ENCODE results near the gene ENTHD1. TPM values are rescaled to one million over a fixed set of nuclear protein-coding genes. Genes with fewer than 3 reads are reported as not detected.

Gene ENTHD1
- not detected for total RNA-seq
- under 1 TPM in 1 of 2 donors, not detected in 1; 0.02 TPM for polyA plus RNA-seq

- H3K4me3 ChIP-seq = no peak within 1 kb of the TSS
- no peak within 1 kb of the TSS for H3K27ac ChIP-seq
- FAIRE-seq (no peak), DNase-seq (no peak), ATAC-seq (no peak)
- TF ChIP-seq CTCF (IDR thresholded peaks at IDR 0.05) = no peak
- no peaks in the 10 kb centered on the region for H3K27me3 ChIP-seq
- H3K36me3 ChIP-seq = no peaks in the 10 kb centered on the region
- H3K4me1 ChIP-seq = no peaks in the 10 kb centered on the region
- intact Hi-C loops (cut with DNase I) = no loop called here
- 64 to 78% methylated on average over 20 of the region's 20 CpGs for WGBS, 2 donors
- H3K9me3 ChIP-seq = no peaks in the 10 kb centered on the region
These were observed at the start of gene ENTHD1 for GRCh38 chr22:39893526-39893925. ENTHD1 (minus strand) TSS chr22:39893760; CDS start chr22:39887748, 6,012 bp downstream.

- peak in 1 of 4 donors; percentile 26 for ATAC-seq
- H3K27me3 ChIP-seq = no peaks in the 10 kb centered on the region
- H3K9me3 ChIP-seq = no peaks in the 10 kb centered on the region
- H3K36me3 ChIP-seq = no peaks in the 10 kb centered on the region
- no peak for FAIRE-seq
- H3K4me1 ChIP-seq = no peaks in the 10 kb centered on the region
- DNase-seq = no peak
- no peak for TF ChIP-seq CTCF (IDR thresholded peaks at IDR 0.05)
- WGBS, 2 donors = 79 to 83% methylated on average over 5 of the region's 5 CpGs
- H3K27ac ChIP-seq = no peak overlapping the region
- intact Hi-C loops (cut with DNase I) = no loop called here
- H3K4me3 ChIP-seq = no peak overlapping the region
These were observed 49.8 kb upstream of the ENTHD1 start for GRCh38 chr22:39943337-39943736.

GRCh38 chr22:39942439-39943230, 49.1 kb upstream of the ENTHD1 start:
- no peaks in the 10 kb centered on the region for H3K4me1 ChIP-seq
- H3K4me3 ChIP-seq = no peak overlapping the region
- no peaks in the 10 kb centered on the region for H3K9me3 ChIP-seq
- no peak overlapping the region for H3K27ac ChIP-seq
- TF ChIP-seq CTCF (IDR thresholded peaks at IDR 0.05) = no peak
- FAIRE-seq = no peak
- no peak for ATAC-seq
- 83 to 90% methylated on average over 8 of the region's 8 CpGs for WGBS, 2 donors
- DNase-seq = no peak
- H3K36me3 ChIP-seq = no peaks in the 10 kb centered on the region
- H3K27me3 ChIP-seq = no peaks in the 10 kb centered on the region
- intact Hi-C loops (cut with DNase I) = no loop called here

GRCh38 chr22:39941601-39942000, 48.0 kb upstream of the ENTHD1 start:
- FAIRE-seq (no peak), ATAC-seq (peak in 2 of 4 donors; percentile 65 to 67), DNase-seq (no peak)
- no peak for TF ChIP-seq CTCF (IDR thresholded peaks at IDR 0.05)
- Histone ChIP-seq H3K9me3 (no peaks in the 10 kb centered on the region), H3K27me3 (no peaks in the 10 kb centered on the region), H3K36me3 (no peaks in the 10 kb centered on the region), H3K4me1 (no peaks in the 10 kb centered on the region), H3K27ac (no peak overlapping the region), H3K4me3 (no peak overlapping the region)
- intact Hi-C loops (cut with DNase I) = no loop called here
- 61 to 62% methylated on average over 2 of the region's 2 CpGs for WGBS, 2 donors

- Histone ChIP-seq H3K36me3 (no peaks in the 10 kb centered on the region), H3K9me3 (no peaks in the 10 kb centered on the region), H3K27ac (no peak overlapping the region), H3K27me3 (no peaks in the 10 kb centered on the region), H3K4me1 (no peaks in the 10 kb centered on the region), H3K4me3 (no peak overlapping the region)
- ATAC-seq (no peak), DNase-seq (no peak), FAIRE-seq (no peak)
- intact Hi-C loops (cut with DNase I) = no loop called here
- TF ChIP-seq CTCF (IDR thresholded peaks at IDR 0.05) = no peak
- 77 to 78% methylated on average over 9 of the region's 9 CpGs for WGBS, 2 donors
These were observed 47.3 kb upstream of the ENTHD1 start for GRCh38 chr22:39940757-39941305.
